HG02840 (cell line): ENCODE measurements around the gene DGKD.
A peak's percentile ranks its signal among the peaks of the same experiment; 100 is the strongest.
"Not testable (repeated sequence)": the region's sequence is repeated elsewhere in the genome, so short reads cannot be mapped to it uniquely, and the experiment has no call there.

Experiments used
- ATAC-seq: cut with Tn5 transposase; IDR thresholded peaks from one replicate; pipeline ENCODE4 v1.9.1; 2021; ENCODE audit warnings: mild to moderate bottlenecking, moderate library complexity, moderate number of reproducible peaks; ENCODE audit not compliant: unreplicated experiment, low FRiP score

DGKD gene

GRCh38 chr2:233336091-233336490, 18.2 kb upstream of the DGKD start:
- ATAC-seq, result not testable (repeated sequence)

GRCh38 chr2:233336541-233336940, 17.8 kb upstream of the DGKD start:
- ATAC-seq, result no peak

- no peak for ATAC-seq
Measured at GRCh38 chr2:233338046-233338445, 16.2 kb upstream of the DGKD start.

DNA sequence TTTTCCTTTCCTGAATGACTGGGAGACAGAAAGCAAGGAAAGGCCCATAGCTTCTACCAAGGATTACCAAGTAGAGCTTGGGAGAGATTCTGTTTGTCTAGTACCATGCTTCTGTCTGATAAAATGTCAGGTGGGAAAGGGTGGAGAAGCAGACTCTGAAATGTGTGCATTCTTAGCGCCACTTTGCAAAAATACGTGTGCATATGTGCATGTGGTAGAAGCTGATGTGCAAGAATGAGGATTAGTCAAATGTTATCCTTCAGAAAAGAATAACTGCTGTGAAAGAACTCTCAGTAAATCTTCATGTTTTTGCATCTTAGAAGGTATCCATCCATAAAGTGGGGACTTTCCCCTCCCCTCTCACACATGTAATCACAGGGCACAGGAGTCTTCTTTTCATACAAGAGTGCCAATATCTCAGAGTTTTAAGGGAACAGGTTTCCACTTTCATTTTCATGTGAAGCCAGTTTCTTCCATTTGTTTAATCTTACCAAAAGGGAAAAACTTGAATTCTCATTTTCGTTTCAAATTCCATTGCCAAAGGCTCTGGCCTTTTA, 15.4 kb upstream of the DGKD start:
- no peak for ATAC-seq

DNA sequence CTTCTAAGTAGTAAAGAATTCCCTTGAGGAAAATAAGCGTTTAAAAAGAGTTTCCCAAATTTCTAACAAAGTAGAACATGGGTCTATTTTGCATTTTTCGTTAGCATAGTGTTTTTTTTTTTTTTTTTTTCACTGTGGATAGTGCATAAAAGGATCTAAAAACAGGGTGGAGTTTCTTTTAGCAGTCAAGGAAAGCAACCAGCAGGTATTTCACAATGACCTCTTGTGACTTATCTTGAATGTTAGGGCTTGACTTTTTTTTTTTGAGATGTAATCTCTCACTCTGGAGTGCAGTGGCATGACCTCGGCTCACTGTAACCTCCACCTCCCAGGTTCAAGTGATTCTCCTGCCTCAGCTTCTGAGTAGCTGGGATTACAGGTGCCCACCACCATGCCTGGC, 14.9 kb upstream of the DGKD start:
- no peak for ATAC-seq

DNA sequence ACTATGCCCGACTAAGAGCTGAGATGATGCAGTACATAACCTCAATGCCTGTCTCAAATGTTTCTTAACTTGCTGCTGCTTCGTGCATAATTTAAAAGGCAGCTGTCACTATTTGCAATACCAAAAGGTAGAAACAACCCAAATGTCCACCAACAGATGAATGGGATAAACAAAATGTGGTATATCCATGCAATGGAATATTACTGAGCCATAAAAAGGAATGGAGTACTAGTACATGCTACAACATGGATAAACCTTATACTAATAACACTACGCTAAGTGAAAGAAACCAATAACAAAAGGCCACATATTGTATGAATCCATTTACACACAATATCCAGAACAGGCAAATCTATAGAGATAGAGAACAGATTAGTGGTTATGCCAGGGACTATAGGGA, 13.0 kb upstream of the DGKD start:
- no peak for ATAC-seq

- ATAC-seq, result no peak
Measured at GRCh38 chr2:233342301-233342700, 12.0 kb upstream of the DGKD start.

GRCh38 chr2:233343171-233343705, 11.1 kb upstream of the DGKD start:
- ATAC-seq, result no peak

GRCh38 chr2:233346376-233346775, 7.9 kb upstream of the DGKD start:
- no peak for ATAC-seq

GRCh38 chr2:233346930-233347329, 7.4 kb upstream of the DGKD start:
- ATAC-seq, result no peak

GRCh38 chr2:233349005-233349998, 5.0 kb upstream of the DGKD start:
- ATAC-seq, result no peak

DNA sequence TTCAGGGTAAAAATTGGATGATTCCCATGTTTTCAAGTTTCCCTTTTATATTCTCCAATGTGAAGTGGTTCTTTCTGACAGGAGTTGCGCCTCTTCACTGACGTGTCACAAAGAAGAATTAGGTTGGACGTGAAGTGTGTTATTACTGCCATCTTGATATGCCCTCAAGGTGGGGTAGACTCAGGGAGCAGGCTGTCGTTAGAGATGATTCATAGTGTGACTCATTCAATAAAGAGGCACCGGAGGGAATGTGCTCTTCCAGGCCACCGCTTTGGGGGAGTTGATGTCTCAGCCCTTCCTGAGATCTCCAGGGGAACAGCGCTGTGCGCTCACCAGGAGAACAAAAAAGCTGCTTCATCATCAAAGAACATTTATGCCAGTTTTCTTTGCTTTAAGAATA, 3.6 kb upstream of the DGKD start:
- ATAC-seq, result no peak

DNA sequence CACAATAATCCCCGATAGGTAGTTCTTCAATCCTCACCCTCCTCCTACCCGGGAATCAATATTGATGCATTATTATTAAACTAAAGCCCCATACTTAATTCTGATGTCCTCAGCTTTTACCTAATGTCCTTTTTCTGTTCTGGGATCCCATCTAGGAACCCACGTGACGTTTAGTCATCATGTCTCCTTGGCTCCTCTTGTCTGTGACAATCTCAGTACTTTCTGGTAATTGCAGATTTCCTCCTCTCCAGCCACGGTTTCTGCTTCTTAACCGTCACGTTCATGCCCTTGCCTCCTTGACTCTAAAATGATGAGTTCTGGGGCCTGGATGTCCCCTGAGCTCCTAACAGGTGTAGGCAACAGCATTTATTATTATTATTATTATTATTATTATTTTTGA, 2.9 kb upstream of the DGKD start:
- no peak for ATAC-seq

- ATAC-seq, result no peak
Measured at GRCh38 chr2:233352141-233352842, 2.0 kb upstream of the DGKD start.

- ATAC-seq, result no peak
Measured at GRCh38 chr2:233353101-233353768, 1.1 kb upstream of the DGKD start.

GRCh38 chr2:233354500-233354924, 218 bp downstream of the DGKD start:
- peak; percentile 33 for ATAC-seq

DNA sequence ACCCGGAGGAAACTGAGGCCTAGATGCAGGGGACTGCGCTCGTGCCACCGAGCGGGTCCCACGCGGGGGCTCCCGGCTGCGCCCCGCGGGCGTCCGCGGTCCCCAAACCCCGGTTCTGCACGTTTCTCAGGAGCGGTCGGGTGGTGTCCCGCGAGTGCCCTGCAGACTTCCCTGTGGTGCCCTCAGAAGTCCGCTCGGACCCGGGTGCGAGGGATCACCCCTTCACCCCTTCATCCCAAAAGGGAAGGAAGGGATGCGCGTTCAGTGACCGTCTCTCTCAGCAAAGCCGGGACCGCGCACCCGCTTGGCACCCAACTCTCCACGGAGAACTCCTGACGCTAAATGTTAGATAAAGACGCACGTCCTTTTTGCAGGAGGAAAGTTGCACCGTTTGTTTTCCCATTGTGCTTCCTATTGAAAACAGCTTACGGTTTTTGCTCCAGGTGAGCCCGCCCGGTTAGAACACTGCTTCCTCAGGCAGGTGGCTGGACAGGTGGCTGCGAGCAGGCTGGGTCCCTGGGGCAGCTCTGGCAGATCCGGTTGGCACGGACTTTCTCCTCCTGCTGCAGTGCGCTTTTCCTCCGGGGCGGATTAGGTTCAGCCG, 779 bp downstream of the DGKD start:
- ATAC-seq, result peak; percentile 6

DNA sequence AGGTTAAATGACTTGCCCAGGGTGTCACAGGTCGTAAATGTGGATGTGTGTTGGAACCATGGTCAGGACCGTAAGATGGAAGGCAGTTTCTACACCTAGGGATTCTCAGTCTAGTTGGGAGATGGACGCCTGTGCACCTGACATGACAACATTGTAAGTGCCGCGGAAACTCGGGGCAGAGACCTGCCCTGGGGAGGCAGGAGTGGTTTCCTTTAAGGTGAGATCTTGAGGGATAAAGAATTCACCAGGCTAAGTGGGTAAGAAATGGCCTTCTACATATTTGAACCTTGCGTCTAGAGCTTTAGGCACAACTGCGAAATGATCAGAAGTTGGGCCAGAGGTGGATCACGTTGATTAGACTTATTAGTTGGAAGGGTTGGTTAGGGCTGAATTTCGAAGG, 1.6 kb downstream of the DGKD start:
- no peak for ATAC-seq

DNA sequence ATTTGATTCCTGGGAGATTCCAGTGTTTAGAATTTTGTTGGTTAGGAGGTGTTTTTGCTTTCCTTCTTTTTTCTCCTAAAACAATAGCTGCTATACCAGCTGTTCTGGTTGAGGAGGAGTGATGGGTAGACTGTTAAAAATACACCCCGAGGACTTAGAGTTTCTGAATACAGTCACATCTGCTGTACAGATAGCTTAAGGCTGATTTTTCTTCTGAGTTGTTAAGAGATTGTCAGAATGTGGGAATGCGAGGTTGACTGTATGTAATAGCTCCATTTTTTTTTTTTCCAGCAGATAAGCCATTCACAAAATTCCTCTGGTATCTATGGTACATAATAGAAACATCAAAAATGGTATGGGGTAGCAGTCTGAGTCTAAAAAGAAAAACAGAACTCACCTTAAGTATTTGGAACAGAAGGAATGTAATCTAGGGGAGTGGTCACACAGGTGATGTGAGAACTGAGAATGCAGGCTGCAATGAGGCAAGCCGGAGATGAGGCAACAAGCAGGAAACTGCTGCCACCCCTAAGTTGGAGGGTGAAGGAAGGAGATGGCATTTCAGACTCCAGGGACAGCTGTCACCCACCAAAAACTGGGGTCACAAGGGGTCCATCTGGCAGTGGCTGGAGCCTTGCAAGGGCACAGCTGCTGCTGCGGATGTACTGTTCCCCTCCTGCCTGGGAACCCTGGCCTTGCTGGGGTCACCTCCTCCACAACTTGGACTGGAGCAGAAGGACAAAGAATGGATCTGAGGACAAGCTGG, 2.4 kb downstream of the DGKD start:
- no peak for ATAC-seq
